HL-60 (cell line): ENCODE results near the gene GPR146.

ENCODE experiments used
- CTCF ChIP-seq: IDR thresholded peaks from one replicate; pipeline ENCODE4 v1.5.1; 2011; ENCODE audit warnings: low read length, control low read depth, inconsistent platforms; ENCODE audit not compliant: insufficient read depth
- POLR2AphosphoS5 ChIP-seq: IDR thresholded peaks from 2 replicates; pipeline ENCODE4 v1.6.1; 2012; ENCODE audit warnings: low read depth
- REST ChIP-seq: IDR thresholded peaks from 2 replicates; pipeline ENCODE4 v1.6.1; 2012; ENCODE audit warnings: low read depth; ENCODE audit not compliant: insufficient replicate concordance

- TF ChIP-seq CTCF (no peak), POLR2AphosphoS5 (no peak), REST (no peak)
These were observed 29.7 kb upstream of the GPR146 start for GRCh38 chr7:1014681-1015080.
